Vagina (tissue), 2 donors: ENCODE measurements around the gene C16orf46. TPM values are rescaled to one million over a fixed set of nuclear protein-coding genes. Genes with fewer than 3 reads are reported as not detected.

ENCODE experiments used
- DNase-seq, 2 donors: peaks; one replicate each; pipeline ENCODE4 v3.0.0-alpha.2; 2017; ENCODE audit errors: extremely low spot score in 2 of 2
- H3K27ac ChIP-seq: fragments of 200-600 bp; sonication (generic); one replicate; pipeline ENCODE4 v1.5.1; 2019
- H3K27me3 ChIP-seq: fragments of 200-600 bp; sonication (generic); one replicate; pipeline ENCODE4 v1.5.1; 2019
- H3K36me3 ChIP-seq, 2 donors: fragments of 200-600 bp; sonication (generic); one replicate each; pipeline ENCODE4 v1.5.1; 2017 to 2019
- H3K4me1 ChIP-seq: fragments of 200-600 bp; sonication (generic); one replicate; pipeline ENCODE4 v1.5.1; 2019
- H3K4me3 ChIP-seq, 2 donors: fragments of 200-600 bp; sonication (generic); 1 replicate in 1 of 2; 2 replicates in 1 of 2; pipeline ENCODE4 v1.5.1; 2016 to 2019
- H3K9me3 ChIP-seq: fragments of 200-600 bp; sonication (generic); one replicate; pipeline ENCODE4 v1.5.1; 2019
- POLR2A ChIP-seq, 2 donors: fragments of 450-650 bp; IDR thresholded peaks; one replicate each; pipeline ENCODE4 v1.6.1; 2017; ENCODE audit warnings: antibody characterized with exemption in 2 of 2, mild to moderate bottlenecking in 2 of 2, moderate library complexity in 2 of 2
- POLR2AphosphoS5 ChIP-seq, 2 donors: sonication (generic); formaldehyde crosslinking; IDR thresholded peaks; one replicate each; pipeline ENCODE4 v1.9.0; 2017; ENCODE audit warnings: antibody characterized with exemption in 2 of 2, mild to moderate bottlenecking in 2 of 2, low read depth in 1 of 2; ENCODE audit not compliant: insufficient read depth in 1 of 2
- intact Hi-C: fragments of 100-400 bp; cut with DNase I; formaldehyde crosslinking; loops from one replicate; pipeline ENCODE4 v1.15.1; 2023
- total RNA-seq: library from RNA; depleted of rRNA; stranded (reverse); fragments of >200 nt; gene quantifications from one replicate; pipeline ENCODE4 v1.2.3, GENCODE V29; 2016
- TF ChIP-seq, protein P1 (sequence below), 3 experiments: fragments of 450-650 bp in 2 of 3; fragments of 200-600 bp in 1 of 3; sonication (generic) in 1 of 3; IDR thresholded peaks; one replicate each; pipeline ENCODE4 v1.5.1; 2017 to 2019; ENCODE audit warnings: antibody characterized with exemption in 3 of 3, mild to moderate bottlenecking in 2 of 3, moderate library complexity in 2 of 3

Gene C16orf46
- total RNA-seq, 1 donor from 2014 or later: 1.2 TPM

DNA sequence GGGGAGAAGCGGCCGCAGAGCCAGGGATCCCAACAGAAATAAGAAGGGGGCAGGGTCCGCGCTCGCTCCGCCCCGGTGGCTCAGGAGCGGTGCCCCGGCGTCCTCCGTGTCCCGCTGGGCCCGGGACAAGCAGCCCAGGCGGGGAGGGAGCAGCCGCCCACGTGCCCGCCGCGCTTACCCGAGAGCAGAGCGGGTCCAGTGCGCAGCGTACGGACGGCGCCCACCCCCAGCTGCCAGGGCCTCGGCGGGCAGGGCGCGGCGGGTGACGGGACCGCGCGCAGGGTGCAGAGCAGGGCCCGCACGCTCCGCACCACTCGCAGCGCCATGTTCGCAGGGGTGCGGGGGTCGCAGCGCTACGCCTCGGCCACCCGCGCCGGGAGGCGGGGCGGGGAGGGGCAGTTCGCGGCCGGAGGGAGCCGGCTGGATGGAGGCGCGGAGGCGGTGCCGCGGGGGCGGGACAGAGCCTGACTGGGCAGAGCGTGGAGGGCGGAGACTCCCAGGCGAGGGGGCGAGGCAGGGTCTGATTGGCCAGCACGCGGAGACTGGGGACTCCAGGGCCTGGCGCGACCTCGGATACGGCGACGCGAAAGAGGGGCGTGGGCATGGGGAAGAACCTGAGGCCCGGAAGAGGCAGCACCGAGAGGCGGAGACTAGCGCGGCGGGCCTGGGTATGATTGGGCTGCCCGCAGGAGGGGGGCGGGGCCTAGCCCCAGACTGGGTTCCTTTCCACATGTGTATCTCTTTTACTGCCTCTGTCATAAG is 19.1 kb upstream of the C16orf46 start, which contains the start of gene GCSH:
Gene GCSH, minus strand, starts transcription at position 443 of the 762 bp plus-strand sequence. Its CDS starts 117 bp downstream, at position 326.
- Histone ChIP-seq H3K4me1 (peaks cover 8% of the 10 kb centered on the region), H3K9me3 (no peaks in the 10 kb centered on the region), H3K27me3 (no peaks in the 10 kb centered on the region), H3K27ac (peak within 1 kb of the TSS; percentile 73), H3K36me3 (no peaks in the 10 kb centered on the region), H3K4me3 (peak within 1 kb of the TSS; percentile 78 to 89)
- intact Hi-C loops: no loop called here
- TF ChIP-seq, protein P1, sequence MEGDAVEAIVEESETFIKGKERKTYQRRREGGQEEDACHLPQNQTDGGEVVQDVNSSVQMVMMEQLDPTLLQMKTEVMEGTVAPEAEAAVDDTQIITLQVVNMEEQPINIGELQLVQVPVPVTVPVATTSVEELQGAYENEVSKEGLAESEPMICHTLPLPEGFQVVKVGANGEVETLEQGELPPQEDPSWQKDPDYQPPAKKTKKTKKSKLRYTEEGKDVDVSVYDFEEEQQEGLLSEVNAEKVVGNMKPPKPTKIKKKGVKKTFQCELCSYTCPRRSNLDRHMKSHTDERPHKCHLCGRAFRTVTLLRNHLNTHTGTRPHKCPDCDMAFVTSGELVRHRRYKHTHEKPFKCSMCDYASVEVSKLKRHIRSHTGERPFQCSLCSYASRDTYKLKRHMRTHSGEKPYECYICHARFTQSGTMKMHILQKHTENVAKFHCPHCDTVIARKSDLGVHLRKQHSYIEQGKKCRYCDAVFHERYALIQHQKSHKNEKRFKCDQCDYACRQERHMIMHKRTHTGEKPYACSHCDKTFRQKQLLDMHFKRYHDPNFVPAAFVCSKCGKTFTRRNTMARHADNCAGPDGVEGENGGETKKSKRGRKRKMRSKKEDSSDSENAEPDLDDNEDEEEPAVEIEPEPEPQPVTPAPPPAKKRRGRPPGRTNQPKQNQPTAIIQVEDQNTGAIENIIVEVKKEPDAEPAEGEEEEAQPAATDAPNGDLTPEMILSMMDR (IDR thresholded peaks at IDR 0.05): no peak
- no peak for TF ChIP-seq POLR2A (IDR thresholded peaks at IDR 0.05)
- TF ChIP-seq POLR2AphosphoS5 (IDR thresholded peaks at IDR 0.05; ENCODE audit: insufficient read depth in 1 of 2, low read depth in 1 of 2): peak; percentile 59 to 64
- DNase-seq: peak; percentile 98 to 99

DNA sequence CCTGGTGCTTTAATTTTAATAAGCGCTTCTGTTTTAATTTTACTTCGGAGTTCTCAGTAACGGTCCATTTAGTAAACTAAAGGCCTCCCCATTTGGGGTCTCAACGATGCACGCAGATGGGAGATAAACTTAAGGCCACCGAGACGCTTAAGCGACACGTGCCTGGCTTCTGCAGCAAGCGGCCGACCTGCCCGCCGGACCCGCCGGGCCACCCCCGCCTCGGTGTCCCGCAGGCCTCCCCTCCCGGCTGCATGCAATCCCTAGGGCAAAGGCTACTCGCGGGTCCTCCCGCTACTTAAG is 18.6 kb upstream of the C16orf46 start:
- DNase-seq: no peak
- TF ChIP-seq POLR2AphosphoS5 (IDR thresholded peaks at IDR 0.05; ENCODE audit: insufficient read depth in 1 of 2, low read depth in 1 of 2): no peak
- TF ChIP-seq, protein P1 (IDR thresholded peaks at IDR 0.05): no peak
- no peak for TF ChIP-seq POLR2A (IDR thresholded peaks at IDR 0.05)
- intact Hi-C loops: no loop called here

DNA sequence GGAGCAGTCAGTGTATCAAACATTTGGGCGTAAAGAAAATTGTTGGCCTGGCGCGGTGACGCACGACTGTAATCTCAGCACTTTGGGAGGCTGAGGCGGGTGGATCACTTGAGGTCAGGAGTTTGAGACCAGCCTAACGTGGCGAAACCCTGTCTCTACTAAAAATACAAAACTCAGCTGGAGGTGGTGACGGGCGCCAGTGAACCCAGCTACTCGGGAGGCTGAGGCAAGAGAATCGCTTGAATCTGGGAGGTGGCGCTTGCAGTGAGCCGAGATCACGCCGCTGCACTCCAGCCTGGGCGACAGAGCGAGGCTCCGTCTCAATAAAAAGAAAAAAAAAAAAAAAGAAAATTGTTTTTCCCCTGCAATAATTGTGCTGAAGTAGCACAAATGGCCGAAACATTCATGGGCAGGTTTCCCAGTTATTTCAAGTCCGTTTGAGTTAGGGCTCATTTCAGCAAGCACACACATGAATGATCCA is 17.8 kb upstream of the C16orf46 start:
- H3K36me3 ChIP-seq: no peaks in the 10 kb centered on the region
- H3K4me1 ChIP-seq: peaks cover 8% of the 10 kb centered on the region
- H3K4me3 ChIP-seq: peak overlapping the region; percentile 78 to 89
- no peak for DNase-seq
- no peaks in the 10 kb centered on the region for H3K27me3 ChIP-seq
- H3K27ac ChIP-seq: no peak overlapping the region
- TF ChIP-seq POLR2AphosphoS5 (IDR thresholded peaks at IDR 0.05; ENCODE audit: insufficient read depth in 1 of 2, low read depth in 1 of 2): no peak
- TF ChIP-seq, protein P1 (IDR thresholded peaks at IDR 0.05): no peak
- TF ChIP-seq POLR2A (IDR thresholded peaks at IDR 0.05): no peak
- H3K9me3 ChIP-seq: no peaks in the 10 kb centered on the region
- intact Hi-C loops: no loop called here

More for the DNA sequence above, 18.6 kb upstream of the C16orf46 start:
- no peaks in the 10 kb centered on the region for H3K36me3 ChIP-seq
- no peaks in the 10 kb centered on the region for H3K27me3 ChIP-seq
- H3K4me3 ChIP-seq: peak overlapping the region; percentile 78 to 89
- H3K9me3 ChIP-seq: no peaks in the 10 kb centered on the region
- peaks cover 8% of the 10 kb centered on the region for H3K4me1 ChIP-seq
- H3K27ac ChIP-seq: peak overlapping the region; percentile 73

DNA sequence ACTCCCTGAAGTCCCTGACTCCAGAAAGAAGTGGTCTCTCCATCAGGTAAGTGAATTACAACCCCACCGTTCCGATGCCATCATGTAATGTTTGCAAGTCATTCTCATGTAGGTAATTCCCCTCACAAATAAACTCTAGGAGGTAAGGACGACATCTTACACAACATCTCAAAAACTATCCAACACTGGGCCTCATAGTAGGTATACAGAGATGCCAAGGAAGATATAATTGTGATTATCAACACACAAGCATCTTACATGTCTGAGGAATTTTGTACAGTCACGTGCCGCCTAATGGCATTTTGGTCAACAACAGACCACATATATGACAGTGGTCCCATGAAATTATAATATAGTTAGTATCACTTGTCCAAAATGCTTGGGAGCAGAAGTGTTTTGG is 11.8 kb upstream of the C16orf46 start:
- no peaks in the 10 kb centered on the region for H3K27me3 ChIP-seq
- H3K27ac ChIP-seq: no peak overlapping the region
- H3K4me1 ChIP-seq: no peaks in the 10 kb centered on the region
- H3K4me3 ChIP-seq: no peak overlapping the region
- H3K9me3 ChIP-seq: no peaks in the 10 kb centered on the region
- TF ChIP-seq POLR2A (IDR thresholded peaks at IDR 0.05) (no peak), POLR2AphosphoS5 (IDR thresholded peaks at IDR 0.05; ENCODE audit: insufficient read depth in 1 of 2, low read depth in 1 of 2) (no peak)
- TF ChIP-seq, protein P1 (IDR thresholded peaks at IDR 0.05): no peak
- intact Hi-C loops: no loop called here
- H3K36me3 ChIP-seq: peaks cover 0 to 3% of the 10 kb centered on the region in 2 donors
- DNase-seq: no peak

DNA sequence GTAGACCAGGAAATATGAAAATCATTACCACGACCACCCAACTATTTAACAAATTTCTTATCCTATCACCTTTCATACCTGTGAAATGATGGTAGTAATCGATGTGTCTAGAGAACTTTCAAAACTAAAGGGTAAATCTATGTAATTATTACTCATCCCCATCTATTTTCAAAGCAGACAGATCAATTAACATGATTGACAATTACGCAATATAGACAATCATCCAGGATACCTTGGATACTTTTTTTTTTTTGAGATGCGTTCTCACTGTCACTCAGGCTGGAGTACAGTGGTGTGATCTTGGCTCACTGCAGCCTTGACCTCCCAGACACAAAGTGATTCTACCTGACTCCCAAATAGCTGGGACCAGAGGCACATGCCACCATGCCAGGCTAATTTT is 4.0 kb upstream of the C16orf46 start:
- Histone ChIP-seq H3K4me3 (no peak overlapping the region), H3K36me3 (peaks cover 0 to 6% of the 10 kb centered on the region in 2 donors), H3K27me3 (no peaks in the 10 kb centered on the region), H3K4me1 (peaks cover 5% of the 10 kb centered on the region), H3K9me3 (no peaks in the 10 kb centered on the region), H3K27ac (no peak overlapping the region)
- no peak for DNase-seq
- intact Hi-C loops: no loop called here
- TF ChIP-seq, protein P1 (IDR thresholded peaks at IDR 0.05): no peak
- TF ChIP-seq POLR2AphosphoS5 (IDR thresholded peaks at IDR 0.05; ENCODE audit: insufficient read depth in 1 of 2, low read depth in 1 of 2) (no peak), POLR2A (IDR thresholded peaks at IDR 0.05) (no peak)
